NT2/D1 (cell line): ENCODE measurements around the gene ZNF469.

Experiments used
- DNase-seq: peaks from one replicate; pipeline ENCODE4 v3.0.0-alpha.2; 2011; ENCODE audit warnings: low read depth, low spot score
- H3K27me3 ChIP-seq: 2 replicates; pipeline ENCODE4 v1.6.0; 2011; ENCODE audit warnings: mild to moderate bottlenecking; ENCODE audit not compliant: insufficient read length, insufficient read depth
- H3K36me3 ChIP-seq: 2 replicates; pipeline ENCODE4 v1.6.1; 2011; ENCODE audit warnings: mild to moderate bottlenecking, low read length, mixed read lengths; ENCODE audit not compliant: insufficient read depth, insufficient read length
- H3K4me1 ChIP-seq: 2 replicates; pipeline ENCODE4 v1.5.1; 2011; ENCODE audit not compliant: insufficient read depth, insufficient read length
- H3K4me3 ChIP-seq: 2 replicates; pipeline ENCODE4 v1.5.1; 2011; ENCODE audit warnings: low read depth; ENCODE audit not compliant: insufficient read length
- H3K9ac ChIP-seq: 2 replicates; pipeline ENCODE4 v1.6.0; 2011; ENCODE audit warnings: low read depth; ENCODE audit not compliant: insufficient read length
- H3K9me3 ChIP-seq: 2 replicates; pipeline ENCODE4 v1.5.1; 2011; ENCODE audit warnings: mild to moderate bottlenecking, low read length; ENCODE audit not compliant: insufficient read depth
- SUZ12 ChIP-seq: IDR thresholded peaks from 2 replicates; pipeline ENCODE4 v1.6.1; 2011; ENCODE audit not compliant: insufficient read length, insufficient read depth; ENCODE audit errors: extremely low read depth
- YY1 ChIP-seq: IDR thresholded peaks from 2 replicates; pipeline ENCODE4 v1.6.1; 2011; ENCODE audit not compliant: insufficient read length, insufficient read depth
- ZNF274 ChIP-seq: IDR thresholded peaks from 2 replicates; pipeline ENCODE4 v1.6.1; 2011; ENCODE audit warnings: mild to moderate bottlenecking, low read depth, low read length

The ZNF469 gene

DNA sequence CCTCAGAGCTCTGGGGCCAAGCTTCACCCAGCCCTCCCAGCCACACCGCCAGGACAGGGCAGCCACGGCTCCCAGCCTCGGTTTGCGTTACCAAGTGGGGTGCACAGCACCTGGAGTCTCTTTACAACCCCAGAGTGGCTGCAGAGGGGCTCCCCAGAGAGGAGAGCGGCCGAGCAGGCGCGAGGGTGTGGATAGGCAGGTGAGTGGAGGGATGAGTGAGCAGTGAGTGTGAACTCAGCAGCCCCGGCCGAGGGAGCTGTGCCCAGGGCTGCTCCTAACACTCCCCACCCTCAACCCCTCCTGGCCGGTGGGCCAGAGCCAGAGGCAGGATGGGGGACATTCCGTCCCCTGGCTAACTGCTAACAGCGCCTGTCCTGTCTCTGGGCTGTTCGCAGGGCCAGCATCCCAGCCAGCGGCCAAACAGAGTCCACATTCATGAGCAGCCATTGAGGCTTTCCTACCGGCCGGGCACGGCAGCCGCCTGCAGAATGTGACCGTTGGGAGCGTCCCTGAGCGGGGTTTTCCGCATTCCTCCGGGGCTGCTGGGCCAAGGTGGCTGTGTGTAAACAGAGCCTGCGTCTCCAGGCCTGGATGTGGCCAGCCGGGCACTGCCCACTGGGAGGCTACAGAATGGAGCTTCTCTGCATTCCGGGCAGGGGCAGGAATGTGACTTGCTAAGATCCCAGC lies 5.3 kb downstream of the ZNF469 start:
- no peak overlapping the region for H3K9ac ChIP-seq
- DNase-seq = no peak
- peaks cover 2% of the 10 kb centered on the region for H3K36me3 ChIP-seq
- peaks cover 31% of the 10 kb centered on the region for H3K27me3 ChIP-seq
- TF ChIP-seq YY1 (no peak), SUZ12 (no peak), ZNF274 (no peak)
- peaks cover 11% of the 10 kb centered on the region for H3K4me1 ChIP-seq
- no peak overlapping the region for H3K4me3 ChIP-seq
- H3K9me3 ChIP-seq = no peaks in the 10 kb centered on the region

DNA sequence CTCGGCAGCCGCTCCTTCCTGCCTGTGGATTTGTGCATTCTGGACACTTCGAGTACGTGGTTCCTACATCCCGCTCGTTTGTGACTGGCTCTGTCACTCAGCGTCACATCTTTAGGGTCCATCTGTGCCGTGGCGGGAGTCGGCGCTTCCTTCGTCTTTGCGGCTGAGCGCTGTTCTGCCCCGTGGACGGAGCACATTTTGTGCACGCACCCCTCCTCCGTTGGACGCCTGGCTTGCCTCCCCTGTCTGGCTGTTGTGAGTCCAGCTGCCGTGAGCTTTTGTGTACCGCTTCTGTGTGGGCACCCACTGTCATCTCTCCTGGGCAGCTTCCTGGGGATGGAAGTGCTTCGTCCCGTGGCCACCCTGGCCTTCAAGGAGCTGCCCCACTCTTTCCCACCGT lies 6.4 kb downstream of the ZNF469 start:
- Histone ChIP-seq H3K4me3 (no peak overlapping the region), H3K27me3 (peaks cover 24% of the 10 kb centered on the region), H3K4me1 (peaks cover 7% of the 10 kb centered on the region), H3K36me3 (peaks cover 2% of the 10 kb centered on the region), H3K9ac (no peak overlapping the region), H3K9me3 (no peaks in the 10 kb centered on the region)
- TF ChIP-seq SUZ12 = no peak
- TF ChIP-seq YY1 = no peak
- TF ChIP-seq ZNF274 = no peak
- no peak for DNase-seq

DNA sequence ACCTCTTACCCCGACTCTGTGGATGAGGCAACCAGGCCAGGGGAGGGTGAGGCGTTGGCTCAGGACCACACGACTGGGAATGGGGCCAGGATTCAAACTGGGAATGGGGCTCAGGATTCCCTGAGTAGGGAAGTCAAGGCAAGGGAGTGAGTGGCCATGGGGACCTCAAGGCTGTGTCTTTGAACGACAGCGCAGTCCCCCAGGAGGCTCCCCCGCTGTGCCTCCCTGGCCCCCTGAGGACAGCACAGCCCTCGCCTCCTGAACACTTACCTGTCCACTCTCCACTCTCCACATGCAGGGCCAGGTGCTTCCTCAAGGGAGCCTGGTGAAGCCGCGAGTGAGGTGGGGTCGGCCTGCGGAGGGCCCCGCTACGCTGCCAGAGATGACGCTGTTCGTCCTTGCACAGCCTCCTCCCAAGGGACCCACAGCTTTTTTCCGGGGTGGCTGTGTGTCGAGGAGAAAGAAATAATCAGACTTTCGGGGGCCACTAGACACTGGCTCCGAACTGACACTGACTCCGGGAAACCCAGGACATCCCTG lies 6.9 kb downstream of the ZNF469 start:
- TF ChIP-seq SUZ12 (no peak), ZNF274 (no peak), YY1 (no peak)
- Histone ChIP-seq H3K9ac (no peak overlapping the region), H3K4me3 (no peak overlapping the region), H3K27me3 (peaks cover 19% of the 10 kb centered on the region), H3K4me1 (peaks cover 2% of the 10 kb centered on the region), H3K36me3 (peaks cover 2% of the 10 kb centered on the region), H3K9me3 (no peaks in the 10 kb centered on the region)
- no peak for DNase-seq

DNA sequence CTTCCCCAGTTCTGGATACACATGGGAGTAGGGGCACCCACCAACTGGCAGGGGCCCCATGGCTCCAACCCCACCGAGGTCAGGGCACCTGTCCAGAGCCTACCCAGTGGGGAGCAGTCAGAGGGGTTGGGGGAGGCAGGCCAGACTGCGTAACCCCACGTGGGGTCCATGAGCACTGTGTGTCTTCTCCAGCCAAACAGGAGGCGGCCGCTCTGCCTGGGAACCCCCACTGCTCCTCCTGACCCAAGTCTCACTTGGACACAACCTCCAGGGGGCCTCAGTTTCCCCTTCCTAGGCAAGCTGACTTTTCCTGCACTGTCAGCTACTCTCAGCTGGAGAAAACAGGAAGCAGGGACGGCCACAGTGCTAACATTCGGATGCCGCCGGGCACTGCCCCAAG lies 7.5 kb downstream of the ZNF469 start:
- Histone ChIP-seq H3K4me3 (no peak overlapping the region), H3K9me3 (no peaks in the 10 kb centered on the region), H3K36me3 (no peaks in the 10 kb centered on the region), H3K27me3 (peaks cover 13% of the 10 kb centered on the region), H3K4me1 (no peaks in the 10 kb centered on the region), H3K9ac (no peak overlapping the region)
- no peak for DNase-seq
- TF ChIP-seq ZNF274 = no peak
- TF ChIP-seq YY1 = no peak
- TF ChIP-seq SUZ12 = no peak

DNA sequence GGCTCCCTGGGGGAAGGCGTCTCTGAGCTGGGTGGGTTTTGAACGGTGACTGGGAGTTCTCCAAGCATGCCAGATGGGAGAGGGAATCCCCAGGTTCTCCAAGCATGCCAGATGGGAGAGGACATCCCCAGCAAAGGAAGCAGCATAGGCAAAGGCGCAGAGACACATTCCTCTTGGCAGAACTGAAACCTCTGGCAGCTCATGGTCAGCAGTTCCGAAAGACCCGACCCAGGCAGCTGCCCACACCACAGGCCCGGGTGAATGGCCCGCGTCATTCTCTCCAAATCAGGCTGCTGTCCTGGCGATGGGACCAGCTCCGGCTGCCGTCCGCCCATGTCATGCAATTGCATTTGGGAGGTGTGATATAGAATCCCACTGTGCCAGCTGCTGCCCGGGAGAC lies 8.0 kb downstream of the ZNF469 start:
- no peaks in the 10 kb centered on the region for H3K9me3 ChIP-seq
- DNase-seq = no peak
- no peak overlapping the region for H3K9ac ChIP-seq
- no peak for TF ChIP-seq SUZ12
- TF ChIP-seq ZNF274 = no peak
- no peak for TF ChIP-seq YY1
- H3K36me3 ChIP-seq = no peaks in the 10 kb centered on the region
- H3K4me3 ChIP-seq = no peak overlapping the region
- no peaks in the 10 kb centered on the region for H3K4me1 ChIP-seq
- H3K27me3 ChIP-seq = peaks cover 8% of the 10 kb centered on the region

DNA sequence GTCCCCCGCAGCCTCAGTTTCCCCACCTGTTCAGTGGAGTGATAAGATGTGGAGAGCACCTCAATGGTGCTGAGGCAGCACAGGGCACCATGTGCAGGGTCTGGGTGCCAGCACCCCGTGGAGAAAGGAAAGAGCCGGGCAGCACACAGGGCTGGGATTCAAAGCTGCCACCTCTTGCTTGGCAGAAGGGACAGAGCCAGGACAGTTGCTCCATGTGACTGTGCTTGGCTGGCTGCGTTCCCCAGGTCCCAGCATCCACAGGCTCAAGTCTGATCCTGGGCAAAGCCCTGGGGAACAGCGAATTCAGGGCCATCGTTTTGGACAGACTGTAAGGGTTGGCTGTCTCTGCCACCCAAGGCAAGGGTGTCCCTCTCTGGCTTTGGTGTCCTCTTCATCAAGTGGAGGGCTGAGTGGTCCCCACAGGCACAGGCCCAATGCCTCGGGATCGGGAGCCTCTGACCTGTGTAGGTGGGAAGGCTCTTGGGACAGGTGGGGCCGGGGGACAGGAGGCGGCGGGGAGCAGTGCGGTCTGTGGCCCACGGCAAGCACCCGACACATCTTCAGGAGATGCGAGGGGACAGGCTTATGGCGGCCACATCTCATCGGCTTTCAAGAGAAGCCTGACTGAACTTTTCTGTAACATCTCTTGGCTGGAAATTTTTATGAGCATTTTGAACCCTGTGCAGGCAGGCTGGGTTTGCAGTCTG lies 8.5 kb downstream of the ZNF469 start:
- Histone ChIP-seq H3K9me3 (no peaks in the 10 kb centered on the region), H3K4me3 (no peak overlapping the region), H3K36me3 (no peaks in the 10 kb centered on the region), H3K4me1 (no peaks in the 10 kb centered on the region), H3K27me3 (peaks cover 4% of the 10 kb centered on the region), H3K9ac (no peak overlapping the region)
- TF ChIP-seq YY1 = no peak
- TF ChIP-seq SUZ12 = no peak
- no peak for TF ChIP-seq ZNF274
- no peak for DNase-seq

DNA sequence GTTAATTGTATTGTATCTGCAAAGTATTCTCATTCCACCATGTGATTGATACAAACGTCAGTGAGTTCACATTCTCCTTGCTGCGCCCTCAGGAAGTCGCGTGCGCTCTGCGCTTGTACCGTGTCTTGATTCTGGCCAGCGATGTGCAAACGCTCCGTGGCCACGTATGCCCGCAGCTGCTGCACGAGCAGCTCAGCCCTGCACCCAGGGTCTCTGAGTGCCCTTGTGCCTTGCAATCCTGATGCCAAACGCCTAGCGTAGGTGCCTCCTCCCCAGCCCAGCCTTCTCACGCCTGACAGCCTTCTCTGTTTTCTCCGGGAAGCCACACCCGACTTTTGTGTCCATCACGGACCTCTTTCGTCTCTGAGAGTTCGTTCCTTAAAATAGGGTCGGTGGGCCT lies 9.4 kb downstream of the ZNF469 start:
- H3K9ac ChIP-seq = no peak overlapping the region
- H3K4me3 ChIP-seq = no peak overlapping the region
- no peak for DNase-seq
- no peaks in the 10 kb centered on the region for H3K4me1 ChIP-seq
- TF ChIP-seq SUZ12 (no peak), YY1 (no peak), ZNF274 (no peak)
- no peaks in the 10 kb centered on the region for H3K9me3 ChIP-seq
- H3K27me3 ChIP-seq = no peaks in the 10 kb centered on the region
- H3K36me3 ChIP-seq = no peaks in the 10 kb centered on the region
